GM12873 (cell line): Measurements from ENCODE around the gene STMP1.

ENCODE experiments used
- CTCF ChIP-seq: IDR thresholded peaks from 2 replicates; pipeline ENCODE4 v1.5.1; 2012; ENCODE audit warnings: low read depth, mild to moderate bottlenecking, moderate library complexity, low read length, control low read depth; ENCODE audit not compliant: insufficient read depth; ENCODE audit errors: missing control alignments

Gene STMP1

DNA sequence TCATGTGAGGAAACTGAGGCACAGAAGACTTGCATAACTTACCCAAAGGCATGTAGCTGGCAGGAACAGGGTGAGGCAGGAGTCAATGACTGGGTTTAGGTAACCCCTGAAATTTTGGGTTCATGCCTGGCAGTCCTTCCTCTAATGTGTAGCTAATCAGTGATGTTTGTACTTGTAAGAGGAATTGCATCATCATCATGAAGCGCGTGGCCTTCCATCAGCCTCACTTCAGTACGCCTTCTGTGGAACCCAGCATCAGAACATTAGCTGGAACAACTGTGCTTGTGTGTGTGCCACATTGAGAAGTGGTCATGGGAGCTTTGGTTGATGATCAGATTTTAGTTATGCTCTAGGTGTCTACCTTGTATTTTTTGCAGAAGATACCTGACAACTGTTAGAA, 18.2 kb upstream of the STMP1 start:
- no peak for TF ChIP-seq CTCF

- TF ChIP-seq CTCF, result no peak
Observed at GRCh38 chr7:135644729-135645128, 17.6 kb upstream of the STMP1 start.

- TF ChIP-seq CTCF, result peak; percentile 63
Observed at GRCh38 chr7:135645296-135645904, 16.9 kb upstream of the STMP1 start.

- no peak for TF ChIP-seq CTCF
Observed at GRCh38 chr7:135647755-135648154, 14.6 kb upstream of the STMP1 start.

DNA sequence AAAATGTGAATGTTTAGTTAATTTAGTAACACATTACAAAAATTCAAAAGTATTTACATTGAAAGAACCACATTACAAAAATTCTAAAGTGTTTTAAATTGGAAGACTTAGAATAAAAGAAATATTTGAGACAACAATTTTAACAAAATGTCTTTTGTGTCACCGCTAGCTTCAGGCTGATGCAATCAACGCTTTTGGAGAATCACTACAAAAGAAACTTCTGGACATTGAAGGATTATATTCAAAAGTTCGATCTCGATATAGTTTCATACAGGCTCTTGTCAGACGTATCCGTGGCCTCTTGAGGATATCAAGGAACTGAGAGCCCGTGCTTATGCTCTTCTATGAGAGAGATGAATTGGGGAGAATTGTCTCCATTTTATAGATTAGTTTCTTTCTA, 14.1 kb upstream of the STMP1 start:
- no peak for TF ChIP-seq CTCF

GRCh38 chr7:135650831-135651573, 11.3 kb upstream of the STMP1 start:
- TF ChIP-seq CTCF, result no peak

- TF ChIP-seq CTCF, result no peak
Observed at GRCh38 chr7:135653340-135654080, 8.8 kb upstream of the STMP1 start.
